Karpas-422 (cell line): Measurements from ENCODE around the gene MYMX. TPM values are rescaled to one million over a fixed set of nuclear protein-coding genes. Genes with fewer than 3 reads are reported as not detected.

Source experiments
- small RNA-seq: library from RNA; depleted of rRNA; stranded (forward); fragments of <200 nt; gene quantifications from one replicate; pipeline ENCODE3, GENCODE V24; 2014
- total RNA-seq: library from RNA; depleted of rRNA; stranded (reverse); fragments of >200 nt; shearing (Covaris generic); gene quantifications from 2 replicates; pipeline ENCODE4 v1.2.3, GENCODE V29; 2014; ENCODE audit warnings: low replicate concordance; rRNA removed

The MYMX gene
- total RNA-seq, 1 experiment from 2014 or later, result not detected

Small RNAs within 50 kb of the gene (small RNA-seq; reads per million reads assigned to genes)
- not detected for gene RN7SL811P

Other genes with a start within 250 kb of the MYMX start
- 80.1 and 82.9 TPM in 2 replicates for gene MRPL14, start 89.5 kb upstream of the MYMX start, total RNA-seq
- gene TMEM63B, start 89.4 kb upstream of the MYMX start, total RNA-seq, result 4.5 and 9.1 TPM in 2 replicates
- not detected in 2 replicates for gene CAPN11, start 58.1 kb upstream of the MYMX start, total RNA-seq
- 26.9 and 29.3 TPM in 2 replicates for gene SLC29A1, start 6.7 kb downstream of the MYMX start, total RNA-seq
- gene HSP90AB1, start 30.2 kb downstream of the MYMX start, total RNA-seq, result 474 and 539 TPM in 2 replicates
- gene SLC35B2, start 40.6 kb downstream of the MYMX start, total RNA-seq, result 30.0 and 49.9 TPM in 2 replicates
- 22.2 and 26.1 TPM in 2 replicates for gene NFKBIE, start 48.6 kb downstream of the MYMX start, total RNA-seq
- 0.04 and 0.18 TPM in 2 replicates for gene TMEM151B, start 53.5 kb downstream of the MYMX start, total RNA-seq
- gene AARS2, start 96.4 kb downstream of the MYMX start, total RNA-seq, result 6.1 and 19.6 TPM in 2 replicates
- gene SPATS1, start 125.7 kb downstream of the MYMX start, total RNA-seq, result not detected in 2 replicates
- 15.3 and 19.1 TPM in 2 replicates for gene CDC5L, start 170.8 kb downstream of the MYMX start, total RNA-seq